GM23338 (cell line): ENCODE data around the gene OR52B6.

Source experiments
- CREB1 ChIP-seq: fragments of 250-450 bp; sonication (Bioruptor Pico); IDR thresholded peaks from 2 replicates; pipeline ENCODE4 v1.5.0; 2020; ENCODE audit warnings: low read depth, mild to moderate bottlenecking, moderate library complexity
- CTCF ChIP-seq, 2 experiments: fragments of 200-600 bp in 1 of 2; sonication (generic) in 1 of 2; conservative IDR thresholded peaks; 2 replicates each; pipeline versions ENCODE4 v1.5.1 to v1.6.1; 2016 to 2017; ENCODE audit warnings: antibody characterized with exemption in 2 of 2, low read depth in 2 of 2, mild to moderate bottlenecking in 2 of 2, moderate library complexity in 1 of 2
- EZH2phosphoT487 ChIP-seq: fragments of 200-600 bp; sonication (generic); IDR thresholded peaks from one replicate; pipeline ENCODE4 v1.8.1; 2018; ENCODE audit warnings: antibody characterized with exemption; ENCODE audit not compliant: unreplicated experiment
- JUNB ChIP-seq: IDR thresholded peaks from one replicate; pipeline ENCODE4 v1.6.1; 2016; ENCODE audit warnings: antibody characterized with exemption; ENCODE audit not compliant: unreplicated experiment
- POLR2AphosphoS5 ChIP-seq: IDR thresholded peaks from 2 replicates; pipeline ENCODE4 v1.6.1; 2016; ENCODE audit warnings: antibody characterized with exemption, low read depth
- REST ChIP-seq: IDR thresholded peaks from one replicate; pipeline ENCODE4 v1.6.1; 2018; ENCODE audit warnings: antibody characterized with exemption; ENCODE audit not compliant: unreplicated experiment
- TF ChIP-seq, protein P1 (sequence below): IDR thresholded peaks from 2 replicates; pipeline ENCODE4 v1.6.1; 2016; ENCODE audit warnings: antibody characterized with exemption

- TF ChIP-seq CTCF (conservative IDR thresholded peaks at IDR 0.05; ENCODE audit: low read depth in 2 of 2) (no peak), CREB1 (CRISPR knock-in tag) (no peak), REST (no peak), EZH2phosphoT487 (no peak), JUNB (no peak), POLR2AphosphoS5 (no peak)
- TF ChIP-seq, protein P1, sequence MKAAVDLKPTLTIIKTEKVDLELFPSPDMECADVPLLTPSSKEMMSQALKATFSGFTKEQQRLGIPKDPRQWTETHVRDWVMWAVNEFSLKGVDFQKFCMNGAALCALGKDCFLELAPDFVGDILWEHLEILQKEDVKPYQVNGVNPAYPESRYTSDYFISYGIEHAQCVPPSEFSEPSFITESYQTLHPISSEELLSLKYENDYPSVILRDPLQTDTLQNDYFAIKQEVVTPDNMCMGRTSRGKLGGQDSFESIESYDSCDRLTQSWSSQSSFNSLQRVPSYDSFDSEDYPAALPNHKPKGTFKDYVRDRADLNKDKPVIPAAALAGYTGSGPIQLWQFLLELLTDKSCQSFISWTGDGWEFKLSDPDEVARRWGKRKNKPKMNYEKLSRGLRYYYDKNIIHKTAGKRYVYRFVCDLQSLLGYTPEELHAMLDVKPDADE = no peak
Measured at GRCh38 chr11:5575152-5575551, 5.5 kb upstream of the OR52B6 start.
